GM21390 (cell line): ENCODE measurements around the gene GAR1.
"Not testable (repeated sequence)": the region's sequence is repeated elsewhere in the genome, so short reads cannot be mapped to it uniquely, and the experiment has no call there.

ENCODE experiments used
- ATAC-seq: cut with Tn5 transposase; IDR thresholded peaks from one replicate; pipeline ENCODE4 v1.9.1; 2021; ENCODE audit not compliant: unreplicated experiment

Gene GAR1

GRCh38 chr4:109836985-109837384, 21.4 kb downstream of the GAR1 start:
- ATAC-seq: no peak

- no peak for ATAC-seq
Observed at GRCh38 chr4:109846395-109847098, 31.0 kb downstream of the GAR1 start.

GRCh38 chr4:109847896-109848442, 32.4 kb downstream of the GAR1 start, which contains the start of gene LRIT3:
LRIT3 (plus strand) TSS chr4:109848107; CDS start chr4:109848202, 95 bp downstream.
- no peak for ATAC-seq

- ATAC-seq: no peak
Observed at GRCh38 chr4:109848501-109848900, 32.9 kb downstream of the GAR1 start.

- ATAC-seq: no peak
Observed at GRCh38 chr4:109850601-109851000, 35.0 kb downstream of the GAR1 start.

- not testable (repeated sequence) for ATAC-seq
Observed at GRCh38 chr4:109859426-109860300, 44.1 kb downstream of the GAR1 start.

GRCh38 chr4:109861271-109861670, 45.7 kb downstream of the GAR1 start:
- ATAC-seq: no peak

- ATAC-seq: no peak
Observed at GRCh38 chr4:109861916-109862511, 46.5 kb downstream of the GAR1 start.

- no peak for ATAC-seq
Observed at GRCh38 chr4:109864134-109864533, 48.6 kb downstream of the GAR1 start.

- ATAC-seq: no peak
Observed at GRCh38 chr4:109870061-109870460, 54.5 kb downstream of the GAR1 start.

- ATAC-seq: no peak
Observed at GRCh38 chr4:109872065-109872464, 56.5 kb downstream of the GAR1 start.

- ATAC-seq: no peak
Observed at GRCh38 chr4:109872950-109873656, 57.5 kb downstream of the GAR1 start.

GRCh38 chr4:109873791-109874514, 58.4 kb downstream of the GAR1 start:
- no peak for ATAC-seq
